IMR-90 (cell line): Measurements from ENCODE around the gene HERC6. TPM values are rescaled to one million over a fixed set of nuclear protein-coding genes. Genes with fewer than 3 reads are reported as not detected.

Experiments used
- ATAC-seq: fragments of 200-7000 bp; cut with Tn5 transposase; 2 replicates; pipeline ENCODE4 v1.9.1; 2020; ENCODE audit warnings: low read depth, mild to moderate bottlenecking, moderate library complexity
- BruUV-seq: library from RNA; stranded (reverse); fragments of 400-500 nt; replicated peaks from 2 replicates; lab custom pipeline; 2021; lab: Mats Ljungman, UMichigan
- CTCF ChIA-PET: fragments of 300-600 bp; formaldehyde crosslinking; extraction: SDS; loops from one replicate; lab custom pipeline; 2021; ENCODE audit warnings: antibody characterized with exemption; lab: Yijun Ruan, JAX
- POLR2A ChIA-PET: fragments of 300-600 bp; sonication (Branson Sonifier 250); formaldehyde crosslinking; loops from one replicate; lab custom pipeline; 2022; ENCODE audit warnings: antibody characterized with exemption; ENCODE audit not compliant: unreplicated experiment; lab: Charles Lee
- DNase-seq: peaks from one replicate; pipeline ENCODE4 v3.0.0; 2013
- H2AFZ ChIP-seq: replicated peaks from 2 replicates; pipeline ENCODE3; 2013; ENCODE audit warnings: low read length, mild to moderate bottlenecking; ENCODE audit not compliant: poor library complexity
- H2AK5ac ChIP-seq: 2 replicates; pipeline ENCODE4 v1.6.1; 2013; ENCODE audit warnings: low read depth, low read length, inconsistent platforms
- H2AK9ac ChIP-seq: replicated peaks from 2 replicates; pipeline ENCODE3; 2013; ENCODE audit warnings: mild to moderate bottlenecking, low read depth, low read length, moderate library complexity; ENCODE audit not compliant: poor library complexity
- H2BK120ac ChIP-seq: 2 replicates; pipeline ENCODE4 v1.6.1; 2013; ENCODE audit warnings: low read depth, low read length, inconsistent platforms
- H2BK15ac ChIP-seq: 3 replicates; pipeline ENCODE4 v1.6.1; 2013; ENCODE audit warnings: low read depth, low read length, inconsistent platforms
- H2BK20ac ChIP-seq: 2 replicates; pipeline ENCODE4 v1.6.1; 2013; ENCODE audit warnings: low read depth, mild to moderate bottlenecking, inconsistent platforms, low read length, moderate library complexity
- H2BK5ac ChIP-seq: 2 replicates; pipeline ENCODE4 v1.6.1; 2013; ENCODE audit warnings: mild to moderate bottlenecking, low read depth, low read length, inconsistent platforms; ENCODE audit not compliant: poor library complexity, severe bottlenecking
- H3K14ac ChIP-seq: replicated peaks from 2 replicates; pipeline ENCODE4 v1.6.1; 2013; ENCODE audit warnings: low read depth, low read length, inconsistent platforms
- H3K18ac ChIP-seq: 2 replicates; pipeline ENCODE4 v1.6.1; 2013; ENCODE audit warnings: low read depth, low read length, control low read depth
- H3K23ac ChIP-seq: 2 replicates; pipeline ENCODE4 v1.6.1; 2013; ENCODE audit warnings: low read depth, low read length, inconsistent platforms
- H3K27ac ChIP-seq: 2 replicates; pipeline ENCODE4 v1.5.1; 2013; ENCODE audit warnings: mild to moderate bottlenecking, control low read depth, low read length; ENCODE audit not compliant: insufficient read depth
- H3K27me3 ChIP-seq: 2 replicates; pipeline ENCODE4 v1.6.1; 2013; ENCODE audit warnings: low read length; ENCODE audit not compliant: control insufficient read depth, insufficient read depth
- H3K36me3 ChIP-seq: 2 replicates; pipeline ENCODE4 v1.6.1; 2013; ENCODE audit warnings: low read length, mixed read lengths; ENCODE audit not compliant: control insufficient read depth, insufficient read depth
- H3K4ac ChIP-seq: 2 replicates; pipeline ENCODE4 v1.6.1; 2013; ENCODE audit warnings: low read depth, low read length, inconsistent platforms
- H3K4me1 ChIP-seq: 2 replicates; pipeline ENCODE4 v1.6.1; 2013; ENCODE audit warnings: low read length, mixed read lengths; ENCODE audit not compliant: control insufficient read depth, insufficient read depth
- H3K4me2 ChIP-seq: 2 replicates; pipeline ENCODE4 v1.6.1; 2013; ENCODE audit warnings: low read depth, mild to moderate bottlenecking, control low read depth, low read length, moderate library complexity
- H3K4me3 ChIP-seq: 2 replicates; pipeline ENCODE4 v1.5.1; 2013; ENCODE audit warnings: low read depth, mild to moderate bottlenecking, control low read depth, low read length, moderate library complexity; ENCODE audit not compliant: insufficient read depth
- H3K56ac ChIP-seq: 2 replicates; pipeline ENCODE4 v1.6.1; 2013; ENCODE audit warnings: low read length, inconsistent platforms; ENCODE audit not compliant: insufficient read depth; ENCODE audit errors: extremely low read depth
- H3K79me1 ChIP-seq, 2 experiments: 2 replicates each; pipeline ENCODE4 v1.6.1; 2013; ENCODE audit warnings: low read length in 2 of 2, inconsistent platforms in 1 of 2, low read depth in 1 of 2
- H3K9ac ChIP-seq: 2 replicates; pipeline ENCODE4 v1.6.1; 2013; ENCODE audit warnings: low read depth, low read length, control low read depth
- H3K9me1 ChIP-seq: 2 replicates; pipeline ENCODE4 v1.6.1; 2013; ENCODE audit warnings: low read length, inconsistent platforms; ENCODE audit not compliant: insufficient read depth
- H3K9me3 ChIP-seq: 2 replicates; pipeline ENCODE4 v1.6.1; 2013; ENCODE audit warnings: low read length; ENCODE audit not compliant: control insufficient read depth, insufficient read depth
- H4K20me1 ChIP-seq: 2 replicates; pipeline ENCODE4 v1.6.1; 2013; ENCODE audit warnings: low read length, inconsistent platforms; ENCODE audit not compliant: insufficient read depth
- H4K5ac ChIP-seq: 2 replicates; pipeline ENCODE4 v1.6.1; 2013; ENCODE audit warnings: mild to moderate bottlenecking, low read depth, low read length, control low read depth
- H4K8ac ChIP-seq, 2 experiments: 2 replicates each; pipeline ENCODE4 v1.6.1; 2013; ENCODE audit warnings: low read depth in 2 of 2, low read length in 2 of 2, control low read depth in 1 of 2, inconsistent platforms in 1 of 2
- H4K91ac ChIP-seq: 2 replicates; pipeline ENCODE4 v1.6.1; 2013; ENCODE audit warnings: low read depth, low read length, inconsistent platforms; ENCODE audit not compliant: insufficient read depth
- BHLHE40 ChIP-seq: fragments of 150-350 bp; IDR thresholded peaks from 2 replicates; pipeline ENCODE4 v1.6.1; 2016; ENCODE audit warnings: mild to moderate bottlenecking, low read depth, low read length
- ELK1 ChIP-seq: fragments of 150-350 bp; IDR thresholded peaks from 2 replicates; pipeline ENCODE4 v1.6.1; 2016; ENCODE audit warnings: low read depth, mild to moderate bottlenecking, low read length, moderate library complexity, borderline replicate concordance
- MAZ ChIP-seq: IDR thresholded peaks from 2 replicates; pipeline ENCODE4 v1.6.1; 2012; ENCODE audit warnings: low read depth, mild to moderate bottlenecking, low read length, improper control_type of control experiment, moderate library complexity, borderline replicate concordance
- RFX5 ChIP-seq: IDR thresholded peaks from 2 replicates; pipeline ENCODE4 v1.8.0; 2012; ENCODE audit warnings: low read depth, mild to moderate bottlenecking, low read length, moderate library complexity
- SMC3 ChIP-seq: fragments of 150-350 bp; IDR thresholded peaks from 2 replicates; pipeline ENCODE4 v1.6.1; 2016; ENCODE audit warnings: low read depth, mild to moderate bottlenecking, antibody characterized with exemption, low read length, moderate library complexity
- WGBS, 2 experiments: methylation state at CpG; one replicate each; pipeline versions ENCODE4 v1.1.5 to v1.1.7; 2013; ENCODE audit warnings: missing lambda C conversion rate in 2 of 2; ENCODE audit not compliant: insufficient read length in 1 of 2; ENCODE audit errors: extremely low coverage in 2 of 2; 5-methylcytosine and 5-hydroxymethylcytosine counted together
- dilution Hi-C: fragments of 300-500 bp; cut with HindIII; formaldehyde crosslinking; loops from one replicate; pipeline ENCODE4 v1.14.3; 2018; ENCODE audit warnings: low sequenced_read_pairs; ENCODE audit not compliant: unreplicated experiment
- in situ Hi-C: fragments of 300-500 bp; cut with MboI; formaldehyde crosslinking; loops from 3 replicates; pipeline ENCODE4 v1.14.3; 2019; ENCODE audit warnings: low sequenced_read_pairs, inconsistent platforms, mixed read lengths
- intact Hi-C: fragments of 100-400 bp; cut with micrococcal nuclease; formaldehyde crosslinking; loops from 2 replicates; pipeline ENCODE4 v1.10.0; 2022
- polyA plus RNA-seq, 3 experiments: library from polyadenylated mRNA; depleted of rRNA; stranded (reverse); fragments of >200 nt; gene quantifications; 2 replicates each; pipeline ENCODE4 v1.2.3, GENCODE V29; 2012; ENCODE audit warnings: low replicate concordance in 1 of 3
- total RNA-seq: library from RNA; depleted of rRNA; stranded (reverse); fragments of >200 nt; gene quantifications from 2 replicates; pipeline ENCODE4 v1.2.3, GENCODE V29; 2012

HERC6 gene
- total and polyA plus RNA-seq, 2 of the 4 experiments (the other 2 are of a cell fraction) = 0.53 to 1.6 TPM

GRCh38 chr4:88366460-88366859, 12.2 kb upstream of the HERC6 start:
- intact Hi-C loops = loop anchor here (10.0 kb wide), 1 partner anchor 132 kb away; no protein-coding TSS in a partner anchor

More at GRCh38 chr4:88366460-88366859, 12.2 kb upstream of the HERC6 start:
- no peak overlapping the region for H3K4me3 ChIP-seq
- no peak overlapping the region for H2AK5ac ChIP-seq
- BruUV-seq = no TSS peak
- no peak overlapping the region for H3K18ac ChIP-seq
- no peak overlapping the region for H3K14ac ChIP-seq
- no peak overlapping the region for H3K56ac ChIP-seq
- POLR2A ChIA-PET = no interaction called here
- no peak overlapping the region for H3K4ac ChIP-seq
- H2AFZ ChIP-seq = no peak overlapping the region
- H3K27ac ChIP-seq = no peak overlapping the region
- no peaks in the 10 kb centered on the region for H3K9me1 ChIP-seq
- H2BK20ac ChIP-seq = no peak overlapping the region
- TF ChIP-seq ELK1 = no peak
- TF ChIP-seq MAZ = no peak
- TF ChIP-seq SMC3 = no peak
- TF ChIP-seq RFX5 = no peak
- no peak for TF ChIP-seq BHLHE40
- no peak for ATAC-seq
- H2BK5ac ChIP-seq = no peak overlapping the region
- no peak overlapping the region for H4K5ac ChIP-seq
- H4K91ac ChIP-seq = no peak overlapping the region
- no peak overlapping the region for H2AK9ac ChIP-seq
- H3K4me2 ChIP-seq = no peak overlapping the region
- in situ Hi-C loops = no loop called here
- no peaks in the 10 kb centered on the region for H3K4me1 ChIP-seq
- H2BK120ac ChIP-seq = no peak overlapping the region
- no peak overlapping the region for H3K23ac ChIP-seq
- H4K20me1 ChIP-seq = no peaks in the 10 kb centered on the region
- CTCF ChIA-PET = no interaction called here
- H3K36me3 ChIP-seq = no peaks in the 10 kb centered on the region
- no peaks in the 10 kb centered on the region for H3K79me1 ChIP-seq
- H3K9me3 ChIP-seq = no peaks in the 10 kb centered on the region
- dilution Hi-C loops = no loop called here
- WGBS, 2 experiments = no CpG with 5 or more reads among the region's 2 CpGs
- no peak for DNase-seq
- H3K27me3 ChIP-seq = peaks cover 4% of the 10 kb centered on the region; the same call in 1 of the 2 replicates
- no peak overlapping the region for H2BK15ac ChIP-seq
- H3K9ac ChIP-seq = no peak overlapping the region
- H4K8ac ChIP-seq = no peak overlapping the region
